Vagina (tissue), 2 donors: ENCODE measurements around the gene SLC9A9. TPM values are rescaled to one million over a fixed set of nuclear protein-coding genes. Genes with fewer than 3 reads are reported as not detected.

Experiments
- DNase-seq, 2 donors: peaks; one replicate each; pipeline ENCODE4 v3.0.0-alpha.2; 2017; ENCODE audit errors: extremely low spot score in 2 of 2
- H3K27ac ChIP-seq: fragments of 200-600 bp; sonication (generic); one replicate; pipeline ENCODE4 v1.5.1; 2019
- H3K27me3 ChIP-seq: fragments of 200-600 bp; sonication (generic); one replicate; pipeline ENCODE4 v1.5.1; 2019
- H3K36me3 ChIP-seq, 2 donors: fragments of 200-600 bp; sonication (generic); one replicate each; pipeline ENCODE4 v1.5.1; 2017 to 2019
- H3K4me1 ChIP-seq: fragments of 200-600 bp; sonication (generic); one replicate; pipeline ENCODE4 v1.5.1; 2019
- H3K4me3 ChIP-seq, 2 donors: fragments of 200-600 bp; sonication (generic); 1 replicate in 1 of 2; 2 replicates in 1 of 2; pipeline ENCODE4 v1.5.1; 2016 to 2019
- H3K9me3 ChIP-seq: fragments of 200-600 bp; sonication (generic); one replicate; pipeline ENCODE4 v1.5.1; 2019
- POLR2A ChIP-seq, 2 donors: fragments of 450-650 bp; IDR thresholded peaks; one replicate each; pipeline ENCODE4 v1.6.1; 2017; ENCODE audit warnings: antibody characterized with exemption in 2 of 2, mild to moderate bottlenecking in 2 of 2, moderate library complexity in 2 of 2
- POLR2AphosphoS5 ChIP-seq, 2 donors: sonication (generic); formaldehyde crosslinking; IDR thresholded peaks; one replicate each; pipeline ENCODE4 v1.9.0; 2017; ENCODE audit warnings: antibody characterized with exemption in 2 of 2, mild to moderate bottlenecking in 2 of 2, low read depth in 1 of 2; ENCODE audit not compliant: insufficient read depth in 1 of 2
- intact Hi-C: fragments of 100-400 bp; cut with DNase I; formaldehyde crosslinking; loops from one replicate; pipeline ENCODE4 v1.15.1; 2023
- total RNA-seq: library from RNA; depleted of rRNA; stranded (reverse); fragments of >200 nt; gene quantifications from one replicate; pipeline ENCODE4 v1.2.3, GENCODE V29; 2016
- TF ChIP-seq, protein P1 (sequence below), 3 experiments: fragments of 450-650 bp in 2 of 3; fragments of 200-600 bp in 1 of 3; sonication (generic) in 1 of 3; IDR thresholded peaks; one replicate each; pipeline ENCODE4 v1.5.1; 2017 to 2019; ENCODE audit warnings: antibody characterized with exemption in 3 of 3, mild to moderate bottlenecking in 2 of 3, moderate library complexity in 2 of 3

The SLC9A9 gene
- total RNA-seq, 1 donor from 2014 or later, result 30.7 TPM

- no peak overlapping the region for H3K4me3 ChIP-seq
- H3K4me1 ChIP-seq, result peaks cover 7% of the 10 kb centered on the region
- TF ChIP-seq, protein P1, sequence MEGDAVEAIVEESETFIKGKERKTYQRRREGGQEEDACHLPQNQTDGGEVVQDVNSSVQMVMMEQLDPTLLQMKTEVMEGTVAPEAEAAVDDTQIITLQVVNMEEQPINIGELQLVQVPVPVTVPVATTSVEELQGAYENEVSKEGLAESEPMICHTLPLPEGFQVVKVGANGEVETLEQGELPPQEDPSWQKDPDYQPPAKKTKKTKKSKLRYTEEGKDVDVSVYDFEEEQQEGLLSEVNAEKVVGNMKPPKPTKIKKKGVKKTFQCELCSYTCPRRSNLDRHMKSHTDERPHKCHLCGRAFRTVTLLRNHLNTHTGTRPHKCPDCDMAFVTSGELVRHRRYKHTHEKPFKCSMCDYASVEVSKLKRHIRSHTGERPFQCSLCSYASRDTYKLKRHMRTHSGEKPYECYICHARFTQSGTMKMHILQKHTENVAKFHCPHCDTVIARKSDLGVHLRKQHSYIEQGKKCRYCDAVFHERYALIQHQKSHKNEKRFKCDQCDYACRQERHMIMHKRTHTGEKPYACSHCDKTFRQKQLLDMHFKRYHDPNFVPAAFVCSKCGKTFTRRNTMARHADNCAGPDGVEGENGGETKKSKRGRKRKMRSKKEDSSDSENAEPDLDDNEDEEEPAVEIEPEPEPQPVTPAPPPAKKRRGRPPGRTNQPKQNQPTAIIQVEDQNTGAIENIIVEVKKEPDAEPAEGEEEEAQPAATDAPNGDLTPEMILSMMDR (IDR thresholded peaks at IDR 0.05), result no peak
- no peak for TF ChIP-seq POLR2A (IDR thresholded peaks at IDR 0.05)
- no peak for TF ChIP-seq POLR2AphosphoS5 (IDR thresholded peaks at IDR 0.05; ENCODE audit: insufficient read depth in 1 of 2, low read depth in 1 of 2)
- H3K36me3 ChIP-seq, result no peaks in the 10 kb centered on the region
- no peaks in the 10 kb centered on the region for H3K9me3 ChIP-seq
- DNase-seq, result no peak
- intact Hi-C loops, result no loop called here
- H3K27me3 ChIP-seq, result no peaks in the 10 kb centered on the region
- no peak overlapping the region for H3K27ac ChIP-seq
Observed at GRCh38 chr3:143819890-143820289, 28.4 kb downstream of the SLC9A9 start.

- TF ChIP-seq, protein P1 (IDR thresholded peaks at IDR 0.05), result no peak
- no peak for TF ChIP-seq POLR2A (IDR thresholded peaks at IDR 0.05)
- Histone ChIP-seq H3K4me1 (peaks cover 34% of the 10 kb centered on the region), H3K27me3 (no peaks in the 10 kb centered on the region), H3K9me3 (no peaks in the 10 kb centered on the region), H3K4me3 (no peak overlapping the region), H3K27ac (no peak overlapping the region), H3K36me3 (no peaks in the 10 kb centered on the region)
- no peak for DNase-seq
- intact Hi-C loops, result no loop called here
Observed at GRCh38 chr3:143814443-143814889, 33.8 kb downstream of the SLC9A9 start.

GRCh38 chr3:143812481-143812880 is 35.8 kb downstream of the SLC9A9 start:
- Histone ChIP-seq H3K4me3 (no peak overlapping the region), H3K27ac (no peak overlapping the region), H3K4me1 (peaks cover 42% of the 10 kb centered on the region), H3K36me3 (no peaks in the 10 kb centered on the region), H3K27me3 (no peaks in the 10 kb centered on the region), H3K9me3 (no peaks in the 10 kb centered on the region)
- intact Hi-C loops, result no loop called here
- TF ChIP-seq, protein P1 (IDR thresholded peaks at IDR 0.05), result no peak
- TF ChIP-seq POLR2AphosphoS5 (IDR thresholded peaks at IDR 0.05; ENCODE audit: insufficient read depth in 1 of 2, low read depth in 1 of 2), result no peak
- TF ChIP-seq POLR2A (IDR thresholded peaks at IDR 0.05), result no peak
- DNase-seq, result no peak

GRCh38 chr3:143811602-143812001 is 36.7 kb downstream of the SLC9A9 start:
- no peaks in the 10 kb centered on the region for H3K9me3 ChIP-seq
- TF ChIP-seq POLR2AphosphoS5 (IDR thresholded peaks at IDR 0.05; ENCODE audit: insufficient read depth in 1 of 2, low read depth in 1 of 2), result no peak
- TF ChIP-seq POLR2A (IDR thresholded peaks at IDR 0.05), result no peak
- TF ChIP-seq, protein P1 (IDR thresholded peaks at IDR 0.05), result no peak
- H3K36me3 ChIP-seq, result no peaks in the 10 kb centered on the region
- no peak for DNase-seq
- intact Hi-C loops, result no loop called here
- H3K4me1 ChIP-seq, result peaks cover 42% of the 10 kb centered on the region
- no peaks in the 10 kb centered on the region for H3K27me3 ChIP-seq
- H3K4me3 ChIP-seq, result no peak overlapping the region
- H3K27ac ChIP-seq, result peak overlapping the region; percentile 49

GRCh38 chr3:143810953-143811265 is 37.4 kb downstream of the SLC9A9 start:
- no peaks in the 10 kb centered on the region for H3K36me3 ChIP-seq
- no peaks in the 10 kb centered on the region for H3K27me3 ChIP-seq
- peaks cover 42% of the 10 kb centered on the region for H3K4me1 ChIP-seq
- no peak overlapping the region for H3K4me3 ChIP-seq
- TF ChIP-seq, protein P1 (IDR thresholded peaks at IDR 0.05), result no peak
- TF ChIP-seq POLR2AphosphoS5 (IDR thresholded peaks at IDR 0.05; ENCODE audit: insufficient read depth in 1 of 2, low read depth in 1 of 2) (no peak), POLR2A (IDR thresholded peaks at IDR 0.05) (no peak)
- DNase-seq, result no peak
- no peaks in the 10 kb centered on the region for H3K9me3 ChIP-seq
- peak overlapping the region; percentile 49 for H3K27ac ChIP-seq
- intact Hi-C loops, result no loop called here
